GM18507 (cell line): ENCODE results near the gene ADGRL2.
"Not testable (repeated sequence)": the region's sequence is repeated elsewhere in the genome, so short reads cannot be mapped to it uniquely, and the experiment has no call there.

Experiments used
- DNase-seq: peaks from one replicate; pipeline ENCODE4 v3.0.0; 2011; ENCODE audit warnings: low read depth; ENCODE audit not compliant: insufficient read length; ENCODE audit errors: extremely low spot score
- FAIRE-seq: peaks from 2 replicates; lab custom pipeline; 2011; peaks lifted over from hg19 to GRCh38; lab: Jason Lieb, UNC

Gene ADGRL2

GRCh38 chr1:81841795-81842194 lies 41.1 kb downstream of the ADGRL2 start:
- DNase-seq: no peak
- FAIRE-seq: no peak

- no peak for DNase-seq
- no peak for FAIRE-seq
Observed at GRCh38 chr1:81844477-81844876, 43.7 kb downstream of the ADGRL2 start.

GRCh38 chr1:81846630-81847029 lies 45.9 kb downstream of the ADGRL2 start:
- FAIRE-seq (no peak), DNase-seq (no peak)

GRCh38 chr1:81847063-81847462 lies 46.3 kb downstream of the ADGRL2 start:
- FAIRE-seq (no peak), DNase-seq (no peak)

GRCh38 chr1:81848880-81849682 lies 48.3 kb downstream of the ADGRL2 start:
- DNase-seq: no peak
- no peak for FAIRE-seq

- DNase-seq (no peak), FAIRE-seq (no peak)
Observed at GRCh38 chr1:81850031-81850430, 49.3 kb downstream of the ADGRL2 start.

GRCh38 chr1:81850495-81850894 lies 49.8 kb downstream of the ADGRL2 start:
- FAIRE-seq (no peak), DNase-seq (no peak)

GRCh38 chr1:81851217-81851616 lies 50.5 kb downstream of the ADGRL2 start:
- no peak for DNase-seq
- FAIRE-seq: no peak

GRCh38 chr1:81852961-81853360 lies 52.2 kb downstream of the ADGRL2 start:
- FAIRE-seq (no peak), DNase-seq (no peak)

GRCh38 chr1:81867235-81867634 lies 66.5 kb downstream of the ADGRL2 start:
- DNase-seq (no peak), FAIRE-seq (no peak)

GRCh38 chr1:81869307-81869706 lies 68.6 kb downstream of the ADGRL2 start:
- DNase-seq (no peak), FAIRE-seq (no peak)

- not testable (repeated sequence) for DNase-seq, FAIRE-seq
Observed at GRCh38 chr1:81871091-81871490, 70.4 kb downstream of the ADGRL2 start.

GRCh38 chr1:81873946-81874345 lies 73.2 kb downstream of the ADGRL2 start:
- DNase-seq (no peak), FAIRE-seq (no peak)

- DNase-seq (no peak), FAIRE-seq (no peak)
Observed at GRCh38 chr1:81874461-81874860, 73.7 kb downstream of the ADGRL2 start.

GRCh38 chr1:81874940-81875339 lies 74.2 kb downstream of the ADGRL2 start:
- DNase-seq (no peak), FAIRE-seq (no peak)

- DNase-seq: no peak
Observed at GRCh38 chr1:81876901-81877733, 76.4 kb downstream of the ADGRL2 start.

GRCh38 chr1:81877940-81878339 lies 77.2 kb downstream of the ADGRL2 start:
- FAIRE-seq (no peak), DNase-seq (no peak)

More at GRCh38 chr1:81876901-81877733, 76.4 kb downstream of the ADGRL2 start:
- no peak for FAIRE-seq

- FAIRE-seq: no peak
- DNase-seq: no peak
Observed at GRCh38 chr1:81878538-81878937, 77.8 kb downstream of the ADGRL2 start.

- DNase-seq: no peak
- no peak for FAIRE-seq
Observed at GRCh38 chr1:81880781-81881180, 80.0 kb downstream of the ADGRL2 start.

- DNase-seq (no peak), FAIRE-seq (no peak)
Observed at GRCh38 chr1:81885291-81885690, 84.6 kb downstream of the ADGRL2 start.

- DNase-seq, FAIRE-seq: not testable (repeated sequence)
Observed at GRCh38 chr1:81886292-81886691, 85.6 kb downstream of the ADGRL2 start.
